H1 (cell line): ENCODE measurements around the gene PMM1. TPM values are rescaled to one million over a fixed set of nuclear protein-coding genes. Genes with fewer than 3 reads are reported as not detected.

ENCODE experiments used
- CHD1 ChIP-seq: IDR thresholded peaks from 2 replicates; pipeline ENCODE4 v1.6.1; 2012; ENCODE audit warnings: low read depth, low read length, improper control_type of control experiment
- CHD7 ChIP-seq: fragments of 300-600 bp; sonication (generic); IDR thresholded peaks from 2 replicates; pipeline ENCODE4 v1.7.1; 2012; ENCODE audit warnings: low read length, moderate library complexity, mild to moderate bottlenecking, inconsistent platforms; ENCODE audit not compliant: insufficient replicate concordance
- E2F6 ChIP-seq: IDR thresholded peaks from 2 replicates; pipeline ENCODE4 v1.6.1; 2012; ENCODE audit warnings: inconsistent platforms
- EP300 ChIP-seq, 2 experiments: IDR thresholded peaks; 1 replicate in 1 of 2; 2 replicates in 1 of 2; pipeline ENCODE4 v1.6.1; 2011 to 2012; ENCODE audit warnings: low read depth in 2 of 2, low read length in 2 of 2, mild to moderate bottlenecking in 2 of 2, borderline replicate concordance in 1 of 2, inconsistent platforms in 1 of 2, moderate library complexity in 1 of 2
- JUN ChIP-seq: IDR thresholded peaks from 2 replicates; pipeline ENCODE4 v1.6.1; 2011; ENCODE audit warnings: low read depth, mild to moderate bottlenecking, improper control_type of control experiment, low read length
- MAX ChIP-seq: IDR thresholded peaks from 2 replicates; pipeline ENCODE4 v1.6.1; 2012; ENCODE audit warnings: inconsistent platforms
- SIX5 ChIP-seq: IDR thresholded peaks from 2 replicates; pipeline ENCODE4 v1.6.1; 2011; ENCODE audit warnings: mild to moderate bottlenecking, low read depth, low read length
- TAF7 ChIP-seq: optimal IDR thresholded peaks from 2 replicates; pipeline ENCODE3; 2011; ENCODE audit warnings: low read depth, mild to moderate bottlenecking, inconsistent platforms, low read length, moderate library complexity, borderline replicate concordance
- USF2 ChIP-seq: IDR thresholded peaks from 2 replicates; pipeline ENCODE4 v1.6.1; 2011; ENCODE audit warnings: low read length, improper control_type of control experiment
- polyA plus RNA-seq, 7 experiments: library from polyadenylated mRNA; depleted of rRNA in 3 of 7; stranded (reverse) in 5 of 7; unstranded in 2 of 7; fragments of >200 nt in 5 of 7; fragments of 200-250 nt in 2 of 7; gene quantifications; 1 replicate in 5 of 7; 2 replicates in 1 of 7; 4 replicates in 1 of 7; pipeline versions ENCODE4 v1.2.1 to v1.2.3, GENCODE V29; 2011 to 2013; ENCODE audit warnings: missing spikeins in 2 of 7, mixed read lengths in 2 of 7
- total RNA-seq: library from RNA; stranded (reverse); fragmentation: NEBNext Ultra II Directional; extraction: Animal tissue kit (Norgen Biotek cat#: 25700); gene quantifications from 2 replicates; pipeline ENCODE4 v1.2.1, GENCODE V29; 2021

PMM1 gene
- total and polyA plus RNA-seq, 2 of the 8 experiments (the other 6 are each of a cell fraction or from before 2014, with no cell fraction given) = 11.3 to 20.0 TPM

- TF ChIP-seq E2F6 = peak; percentile 75
- TF ChIP-seq CHD7 = no peak
- no peak for TF ChIP-seq EP300 (IDR thresholded peaks at IDR 0.05; ENCODE audit: borderline replicate concordance in 1 of 2, low read depth in 2 of 2, low read length in 2 of 2)
- TF ChIP-seq USF2 = no peak
- TF ChIP-seq CHD1 = no peak
- peak; percentile 68 for TF ChIP-seq TAF7
- no peak for TF ChIP-seq JUN
- peak; percentile 64; the same call in 1 of the 2 replicates for TF ChIP-seq MAX
- no peak for TF ChIP-seq SIX5
Measured at GRCh38 chr22:41620589-41621098, 31.0 kb upstream of the PMM1 start, which contains the start of gene DESI1 (continued).
